KOPT-K1 (cell line): ENCODE measurements around the gene SPATA9.
"Not testable (repeated sequence)": the region's sequence is repeated elsewhere in the genome, so short reads cannot be mapped to it uniquely, and the experiment has no call there.

Experiments used
- H3K27ac ChIP-seq: fragments of 200-600 bp; sonication (generic); 2 replicates; pipeline ENCODE4 v1.5.1; 2016; ENCODE audit warnings: antibody characterized with exemption, mild to moderate bottlenecking, low read depth, low read length; ENCODE audit not compliant: poor library complexity, severe bottlenecking
- H3K36me3 ChIP-seq: fragments of 200-600 bp; sonication (generic); 2 replicates; pipeline ENCODE4 v1.5.1; 2017; ENCODE audit warnings: antibody characterized with exemption, mild to moderate bottlenecking, low read length, moderate library complexity; ENCODE audit not compliant: insufficient read depth
- H3K9me3 ChIP-seq: fragments of 200-600 bp; sonication (generic); 2 replicates; pipeline ENCODE4 v1.5.1; 2017; ENCODE audit warnings: antibody characterized with exemption, low read length, mild to moderate bottlenecking; ENCODE audit not compliant: insufficient read depth, poor library complexity, severe bottlenecking

Gene SPATA9

GRCh38 chr5:95707534-95708188 lies 24.9 kb upstream of the SPATA9 start:
- not testable (repeated sequence) for H3K36me3 ChIP-seq, H3K27ac ChIP-seq, H3K9me3 ChIP-seq

GRCh38 chr5:95707055-95707454 lies 24.3 kb upstream of the SPATA9 start:
- H3K27ac ChIP-seq, result no peak overlapping the region
- no peaks in the 10 kb centered on the region for H3K9me3 ChIP-seq
- H3K36me3 ChIP-seq, result no peaks in the 10 kb centered on the region

- not testable (repeated sequence) for H3K36me3 ChIP-seq, H3K27ac ChIP-seq, H3K9me3 ChIP-seq
Observed at GRCh38 chr5:95706196-95706595, 23.4 kb upstream of the SPATA9 start.

GRCh38 chr5:95704150-95704549 lies 21.4 kb upstream of the SPATA9 start:
- Histone ChIP-seq H3K9me3 (no peaks in the 10 kb centered on the region), H3K27ac (no peak overlapping the region), H3K36me3 (no peaks in the 10 kb centered on the region)

- H3K36me3 ChIP-seq, result no peaks in the 10 kb centered on the region
- no peak overlapping the region for H3K27ac ChIP-seq
- no peaks in the 10 kb centered on the region for H3K9me3 ChIP-seq
Observed at GRCh38 chr5:95701074-95701473, 18.3 kb upstream of the SPATA9 start.

- Histone ChIP-seq H3K36me3 (no peaks in the 10 kb centered on the region), H3K27ac (no peak overlapping the region), H3K9me3 (no peaks in the 10 kb centered on the region)
Observed at GRCh38 chr5:95699337-95699736, 16.5 kb upstream of the SPATA9 start.

- no peaks in the 10 kb centered on the region for H3K9me3 ChIP-seq
- no peaks in the 10 kb centered on the region for H3K36me3 ChIP-seq
- H3K27ac ChIP-seq, result no peak overlapping the region
Observed at GRCh38 chr5:95697781-95698681, 15.2 kb upstream of the SPATA9 start.

- Histone ChIP-seq H3K27ac (no peak overlapping the region), H3K9me3 (no peaks in the 10 kb centered on the region), H3K36me3 (no peaks in the 10 kb centered on the region)
Observed at GRCh38 chr5:95690333-95690732, 7.5 kb upstream of the SPATA9 start.

GRCh38 chr5:95689680-95690079 lies 6.9 kb upstream of the SPATA9 start:
- H3K27ac ChIP-seq, result no peak overlapping the region
- no peaks in the 10 kb centered on the region for H3K36me3 ChIP-seq
- no peaks in the 10 kb centered on the region for H3K9me3 ChIP-seq

- Histone ChIP-seq H3K36me3 (no peaks in the 10 kb centered on the region), H3K9me3 (no peaks in the 10 kb centered on the region), H3K27ac (no peak overlapping the region)
Observed at GRCh38 chr5:95686651-95687050, 3.9 kb upstream of the SPATA9 start.

GRCh38 chr5:95684361-95684760 lies 1.6 kb upstream of the SPATA9 start:
- Histone ChIP-seq H3K9me3 (no peaks in the 10 kb centered on the region), H3K27ac (no peak overlapping the region), H3K36me3 (no peaks in the 10 kb centered on the region)

- Histone ChIP-seq H3K9me3 (no peaks in the 10 kb centered on the region), H3K36me3 (no peaks in the 10 kb centered on the region), H3K27ac (no peak overlapping the region)
Observed at GRCh38 chr5:95673081-95673480, 9.7 kb downstream of the SPATA9 start.

- no peaks in the 10 kb centered on the region for H3K9me3 ChIP-seq
- H3K36me3 ChIP-seq, result no peaks in the 10 kb centered on the region
- no peak overlapping the region for H3K27ac ChIP-seq
Observed at GRCh38 chr5:95672641-95673040, 10.2 kb downstream of the SPATA9 start.

- no peak overlapping the region for H3K27ac ChIP-seq
- H3K36me3 ChIP-seq, result no peaks in the 10 kb centered on the region
- no peaks in the 10 kb centered on the region for H3K9me3 ChIP-seq
Observed at GRCh38 chr5:95671826-95672225, 11.0 kb downstream of the SPATA9 start.

GRCh38 chr5:95670568-95670967 lies 12.2 kb downstream of the SPATA9 start:
- H3K36me3 ChIP-seq, result no peaks in the 10 kb centered on the region
- no peaks in the 10 kb centered on the region for H3K9me3 ChIP-seq
- H3K27ac ChIP-seq, result no peak overlapping the region

- H3K9me3 ChIP-seq, result no peaks in the 10 kb centered on the region
- no peaks in the 10 kb centered on the region for H3K36me3 ChIP-seq
- no peak overlapping the region for H3K27ac ChIP-seq
Observed at GRCh38 chr5:95669985-95670384, 12.8 kb downstream of the SPATA9 start.
